PC-9 (cell line): ENCODE data around the gene CADPS2. TPM values are rescaled to one million over a fixed set of nuclear protein-coding genes. Genes with fewer than 3 reads are reported as not detected.
A peak's percentile ranks its signal among the peaks of the same experiment; 100 is the strongest.

Experiments
- BruUV-seq: library from RNA; stranded (reverse); fragments of 400-500 nt; replicated peaks from 2 replicates; lab custom pipeline; 2021; lab: Mats Ljungman, UMichigan
- CTCF ChIA-PET: fragments of 300-600 bp; sonication (Branson Sonifier 250); formaldehyde crosslinking; loops from one replicate; lab custom pipeline; 2022; ENCODE audit warnings: antibody characterized with exemption; lab: Charles Lee
- POLR2A ChIA-PET: fragments of 300-600 bp; sonication (Branson Sonifier 250); formaldehyde crosslinking; loops from one replicate; lab custom pipeline; 2022; ENCODE audit warnings: antibody characterized with exemption; ENCODE audit not compliant: unreplicated experiment; lab: Charles Lee
- DNase-seq, 2 experiments: peaks; one replicate each; pipeline versions ENCODE4 v3.0.0 to v3.0.0-alpha.2; 2015 to 2022; ENCODE audit warnings: mixed read lengths in 1 of 2
- H2AFZ ChIP-seq: fragments of 200-600 bp; sonication (generic); 2 replicates; pipeline ENCODE4 v1.8.1; 2017; ENCODE audit warnings: antibody characterized with exemption
- H3F3A ChIP-seq: fragments of 200-600 bp; sonication (generic); 2 replicates; pipeline ENCODE4 v1.8.1; 2017; ENCODE audit warnings: antibody characterized with exemption, mild to moderate bottlenecking, low read depth; ENCODE audit not compliant: insufficient read depth
- H3K27ac ChIP-seq: fragments of 200-600 bp; sonication (generic); 2 replicates; pipeline ENCODE4 v1.6.1; 2016; ENCODE audit warnings: mixed run types
- H3K27me3 ChIP-seq: fragments of 200-600 bp; sonication (generic); 2 replicates; pipeline ENCODE4 v1.6.1; 2016; ENCODE audit warnings: low read depth, mixed run types; ENCODE audit not compliant: insufficient read depth
- H3K36me3 ChIP-seq: fragments of 200-600 bp; sonication (generic); 2 replicates; pipeline ENCODE4 v1.6.1; 2016; ENCODE audit warnings: low read depth, mixed run types
- H3K4me1 ChIP-seq: fragments of 200-600 bp; sonication (generic); replicated peaks from 2 replicates; pipeline ENCODE4 v1.6.1; 2016; ENCODE audit warnings: mixed run types; ENCODE audit not compliant: insufficient read depth
- H3K4me2 ChIP-seq: fragments of 200-600 bp; sonication (generic); 2 replicates; pipeline ENCODE4 v1.6.1; 2017; ENCODE audit warnings: mixed run types
- H3K4me3 ChIP-seq: fragments of 200-600 bp; sonication (generic); 2 replicates; pipeline ENCODE4 v1.6.1; 2016; ENCODE audit warnings: mixed run types
- H3K79me2 ChIP-seq: fragments of 200-600 bp; sonication (generic); 2 replicates; pipeline ENCODE4 v1.6.1; 2017; ENCODE audit warnings: low read depth, mixed run types
- H3K9me2 ChIP-seq: fragments of 200-600 bp; sonication (generic); 2 replicates; pipeline ENCODE4 v1.8.1; 2017; ENCODE audit warnings: mild to moderate bottlenecking; ENCODE audit not compliant: insufficient read depth
- H3K9me3 ChIP-seq: fragments of 200-600 bp; sonication (generic); 2 replicates; pipeline ENCODE4 v1.8.1; 2016; ENCODE audit warnings: low read depth; ENCODE audit not compliant: insufficient read depth
- H4K20me1 ChIP-seq: fragments of 200-600 bp; sonication (generic); 2 replicates; pipeline ENCODE4 v1.8.1; 2017; ENCODE audit not compliant: insufficient read depth
- CTCF ChIP-seq: fragments of 200-600 bp; sonication (generic); conservative IDR thresholded peaks from 2 replicates; pipeline ENCODE4 v1.6.1; 2017; ENCODE audit warnings: mixed run types, antibody characterized with exemption, mild to moderate bottlenecking, moderate library complexity
- EZH2 ChIP-seq: fragments of 200-600 bp; sonication (generic); IDR thresholded peaks from 2 replicates; pipeline ENCODE4 v1.8.0; 2017; ENCODE audit warnings: antibody characterized with exemption, low read depth
- intact Hi-C: fragments of 100-400 bp; cut with micrococcal nuclease; formaldehyde crosslinking; loops from one replicate; pipeline ENCODE4 v1.10.0; 2022; ENCODE audit not compliant: unreplicated experiment
- total RNA-seq: library from RNA; stranded (reverse); gene quantifications from 2 replicates; pipeline ENCODE4 v1.2.3, GENCODE V29; 2021

CADPS2 gene
- total RNA-seq, 1 experiment from 2014 or later, result 11.9 TPM

DNA sequence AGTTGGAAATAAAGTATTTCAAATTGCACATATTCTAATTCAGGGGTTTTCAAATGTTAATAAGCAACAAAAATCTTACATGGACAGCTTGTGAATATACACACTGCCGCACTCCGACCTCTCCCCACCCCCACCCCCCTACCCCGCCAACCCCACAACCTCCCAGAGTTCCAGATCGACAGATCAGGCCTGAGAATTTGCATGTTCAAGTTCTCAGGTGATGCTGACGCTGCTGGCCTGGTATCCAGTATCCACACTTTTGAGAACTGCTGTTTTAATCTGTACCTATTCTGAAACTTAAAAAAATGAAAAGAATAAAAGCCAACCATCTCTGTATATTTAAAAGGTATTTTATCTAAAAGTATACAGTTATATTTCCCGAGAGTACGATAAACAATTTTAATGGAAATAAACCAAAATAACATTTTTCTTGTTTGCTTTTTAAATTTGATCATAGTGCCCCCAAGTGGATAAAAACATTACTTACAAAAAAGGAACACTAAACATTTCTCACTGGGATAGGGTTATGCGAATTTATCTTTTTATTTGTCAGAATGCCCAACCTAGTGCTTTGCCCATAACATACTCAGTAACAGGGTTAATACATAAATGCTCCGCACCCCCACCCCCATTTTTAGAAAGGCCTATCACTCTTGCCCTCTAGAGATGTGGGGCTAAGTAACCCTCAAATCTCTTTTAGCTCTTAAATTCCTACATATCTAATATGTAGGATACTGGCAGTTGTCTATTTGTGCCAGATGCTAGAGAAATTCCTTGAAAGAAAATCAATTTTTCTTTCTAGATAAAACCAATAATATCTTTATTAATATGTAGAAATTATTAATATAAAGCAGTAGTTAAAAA is 353.6 kb downstream of the CADPS2 start:
- Histone ChIP-seq H3K27me3 (no peaks in the 10 kb centered on the region), H3K4me3 (no peak overlapping the region), H3K36me3 (no peaks in the 10 kb centered on the region), H3F3A (no peaks in the 10 kb centered on the region), H3K27ac (no peak overlapping the region), H3K9me3 (no peaks in the 10 kb centered on the region), H3K4me1 (no peaks in the 10 kb centered on the region), H3K79me2 (no peaks in the 10 kb centered on the region), H3K9me2 (no peaks in the 10 kb centered on the region), H4K20me1 (no peaks in the 10 kb centered on the region), H2AFZ (no peak overlapping the region), H3K4me2 (no peak overlapping the region)
- DNase-seq, result no peak
- POLR2A ChIA-PET, result interaction anchor here (0.7 kb wide), 1 partner anchor 262 kb away, joined by 6 read pairs; no protein-coding TSS in a partner anchor
- intact Hi-C loops, result no loop called here
- no TSS peak for BruUV-seq
- CTCF ChIA-PET, result interaction anchor here (0.6 to 1.6 kb wide), 7 partner anchors 18 to 538 kb away, joined by 3 to 6 read pairs (median 3); no protein-coding TSS in a partner anchor
- TF ChIP-seq CTCF (peak; percentile 70), EZH2 (no peak)

- Histone ChIP-seq H2AFZ (no peak overlapping the region), H3K36me3 (no peaks in the 10 kb centered on the region), H3F3A (no peaks in the 10 kb centered on the region), H3K4me1 (no peaks in the 10 kb centered on the region), H3K27ac (no peak overlapping the region), H4K20me1 (no peaks in the 10 kb centered on the region), H3K4me2 (no peak overlapping the region), H3K79me2 (no peaks in the 10 kb centered on the region), H3K9me3 (no peaks in the 10 kb centered on the region), H3K27me3 (no peaks in the 10 kb centered on the region), H3K9me2 (no peaks in the 10 kb centered on the region), H3K4me3 (no peak overlapping the region)
- intact Hi-C loops, result loop anchor here (1.0 to 10.0 kb wide), 3 partner anchors 224 to 514 kb away; partner anchors contain the start of gene FEZF1
- no TSS peak for BruUV-seq
- CTCF ChIA-PET, result interaction anchor here (1.3 kb wide), 1 partner anchor 436 kb away, joined by 4 read pairs; no protein-coding TSS in a partner anchor
- DNase-seq, result peak in 1 of 2 experiments; percentile 49
- no peak for TF ChIP-seq EZH2
- peak; percentile 78 for TF ChIP-seq CTCF
- POLR2A ChIA-PET, result no interaction called here
Measured at GRCh38 chr7:122528879-122529481, 357.3 kb downstream of the CADPS2 start.

DNA sequence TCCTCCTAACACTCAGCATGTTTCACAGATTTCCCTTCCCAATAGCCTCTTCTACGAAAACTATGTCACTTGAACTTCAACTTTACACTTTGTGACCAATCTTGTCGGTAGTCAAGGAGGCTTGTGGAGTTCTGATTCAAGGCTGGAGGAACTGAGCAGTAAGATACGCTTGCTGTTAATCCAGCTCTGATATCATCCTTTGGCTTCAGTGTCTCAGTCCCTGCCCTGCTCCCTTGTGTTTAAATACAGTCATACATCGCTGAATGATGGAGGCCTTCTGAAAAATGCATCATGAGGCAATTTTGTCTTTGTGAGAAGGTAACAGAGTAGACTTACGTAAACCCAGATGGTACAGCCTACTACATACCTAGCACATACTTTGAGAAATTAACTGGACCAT is 360.9 kb downstream of the CADPS2 start:
- H2AFZ ChIP-seq, result no peak overlapping the region
- DNase-seq, result no peak
- ChIA-PET CTCF (no interaction called here), POLR2A (no interaction called here)
- no peak overlapping the region for H3K27ac ChIP-seq
- 0 out of 2 replicates have a peak, but pooled peaks cover 5% of the 10 kb centered on the region for H3K9me2 ChIP-seq
- H3K27me3 ChIP-seq, result no peaks in the 10 kb centered on the region
- BruUV-seq, result no TSS peak
- H3F3A ChIP-seq, result no peaks in the 10 kb centered on the region
- no peak overlapping the region for H3K4me2 ChIP-seq
- no peak for TF ChIP-seq EZH2
- no peak overlapping the region for H3K4me3 ChIP-seq
- H4K20me1 ChIP-seq, result no peaks in the 10 kb centered on the region
- intact Hi-C loops, result loop anchor here (10.0 kb wide), 1 partner anchor 221 kb away; the partner anchor contains the start of gene FEZF1
- H3K79me2 ChIP-seq, result no peaks in the 10 kb centered on the region
- no peaks in the 10 kb centered on the region for H3K36me3 ChIP-seq
- no peaks in the 10 kb centered on the region for H3K4me1 ChIP-seq
- H3K9me3 ChIP-seq, result no peaks in the 10 kb centered on the region; the same call in 1 of the 2 replicates
